ENCODE results near the gene TSHB.

- TF ChIP-seq POLR2A (IDR thresholded peaks at IDR 0.05): no peak
- TF ChIP-seq, protein P1, sequence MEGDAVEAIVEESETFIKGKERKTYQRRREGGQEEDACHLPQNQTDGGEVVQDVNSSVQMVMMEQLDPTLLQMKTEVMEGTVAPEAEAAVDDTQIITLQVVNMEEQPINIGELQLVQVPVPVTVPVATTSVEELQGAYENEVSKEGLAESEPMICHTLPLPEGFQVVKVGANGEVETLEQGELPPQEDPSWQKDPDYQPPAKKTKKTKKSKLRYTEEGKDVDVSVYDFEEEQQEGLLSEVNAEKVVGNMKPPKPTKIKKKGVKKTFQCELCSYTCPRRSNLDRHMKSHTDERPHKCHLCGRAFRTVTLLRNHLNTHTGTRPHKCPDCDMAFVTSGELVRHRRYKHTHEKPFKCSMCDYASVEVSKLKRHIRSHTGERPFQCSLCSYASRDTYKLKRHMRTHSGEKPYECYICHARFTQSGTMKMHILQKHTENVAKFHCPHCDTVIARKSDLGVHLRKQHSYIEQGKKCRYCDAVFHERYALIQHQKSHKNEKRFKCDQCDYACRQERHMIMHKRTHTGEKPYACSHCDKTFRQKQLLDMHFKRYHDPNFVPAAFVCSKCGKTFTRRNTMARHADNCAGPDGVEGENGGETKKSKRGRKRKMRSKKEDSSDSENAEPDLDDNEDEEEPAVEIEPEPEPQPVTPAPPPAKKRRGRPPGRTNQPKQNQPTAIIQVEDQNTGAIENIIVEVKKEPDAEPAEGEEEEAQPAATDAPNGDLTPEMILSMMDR (IDR thresholded peaks at IDR 0.05): no peak
Measured at GRCh38 chr1:115069659-115070308, 40.2 kb downstream of the TSHB start.
